ENCODE results near the gene AMZ1. TPM values are rescaled to one million over a fixed set of nuclear protein-coding genes. Genes with fewer than 3 reads are reported as not detected.
"Not testable (repeated sequence)": the region's sequence is repeated elsewhere in the genome, so short reads cannot be mapped to it uniquely, and the experiment has no call there.

The AMZ1 gene
- polyA plus RNA-seq, 1 experiment = 0.43 TPM

- POLR2A ChIA-PET = interaction anchor here (0.5 to 1.3 kb wide), 2 partner anchors 22 to 31 kb away, joined by 4 read pairs; no protein-coding TSS in a partner anchor
- no peaks in the 10 kb centered on the region for H3K27me3 ChIP-seq (ENCODE audit: control insufficient read depth, insufficient read depth, low read length)
- no peak for TF ChIP-seq CTCF (IDR thresholded peaks at IDR 0.05; ENCODE audit: low read depth, low read length)
- CTCF ChIA-PET = no interaction called here
- H3K27ac ChIP-seq (ENCODE audit: low read depth, low read length) = no peak overlapping the region
- H3K4me3 ChIP-seq (ENCODE audit: low read depth, low read length) = no peak overlapping the region
- peaks cover 22% of the 10 kb centered on the region for H3K9me3 ChIP-seq (ENCODE audit: control insufficient read depth, insufficient read depth, low read length)
- DNase-seq (ENCODE audit: low read depth, low spot score) = no peak
Measured at GRCh38 chr7:2735744-2736143, 47.7 kb downstream of the AMZ1 start.

GRCh38 chr7:2736411-2736914, 48.5 kb downstream of the AMZ1 start:
- peaks cover 16% of the 10 kb centered on the region for H3K9me3 ChIP-seq (ENCODE audit: control insufficient read depth, insufficient read depth, low read length)
- POLR2A ChIA-PET = no interaction called here
- no peaks in the 10 kb centered on the region for H3K27me3 ChIP-seq (ENCODE audit: control insufficient read depth, insufficient read depth, low read length)
- CTCF ChIA-PET = no interaction called here
- no peak overlapping the region for H3K4me3 ChIP-seq (ENCODE audit: low read depth, low read length)
- no peak for DNase-seq (ENCODE audit: low read depth, low spot score)
- H3K27ac ChIP-seq (ENCODE audit: low read depth, low read length) = no peak overlapping the region
- TF ChIP-seq CTCF (IDR thresholded peaks at IDR 0.05; ENCODE audit: low read depth, low read length) = no peak

GRCh38 chr7:2737005-2737743, 49.2 kb downstream of the AMZ1 start:
- CTCF ChIA-PET; H3K27me3 ChIP-seq (ENCODE audit: control insufficient read depth, insufficient read depth, low read length); DNase-seq (ENCODE audit: low read depth, low spot score); H3K4me3 ChIP-seq (ENCODE audit: low read depth, low read length); POLR2A ChIA-PET: not testable (repeated sequence)
- Histone ChIP-seq H3K9me3 (ENCODE audit: control insufficient read depth, insufficient read depth, low read length) (peaks cover 16% of the 10 kb centered on the region), H3K27ac (ENCODE audit: low read depth, low read length) (peak overlapping the region; percentile 21)

- Histone ChIP-seq H3K27me3 (ENCODE audit: control insufficient read depth, insufficient read depth, low read length) (no peaks in the 10 kb centered on the region), H3K4me3 (ENCODE audit: low read depth, low read length) (no peak overlapping the region), H3K9me3 (ENCODE audit: control insufficient read depth, insufficient read depth, low read length) (peaks cover 16% of the 10 kb centered on the region), H3K27ac (ENCODE audit: low read depth, low read length) (no peak overlapping the region)
- no peak for DNase-seq (ENCODE audit: low read depth, low spot score)
- ChIA-PET POLR2A (interaction anchor here (1.7 kb wide), 1 partner anchor 20 kb away, joined by 5 read pairs; no protein-coding TSS in a partner anchor), CTCF (interaction anchor here (1.1 kb wide), 1 partner anchor 28 kb away, joined by 3 read pairs; no protein-coding TSS in a partner anchor)
- TF ChIP-seq CTCF (IDR thresholded peaks at IDR 0.05; ENCODE audit: low read depth, low read length) = no peak
Measured at GRCh38 chr7:2737771-2738540, 50.0 kb downstream of the AMZ1 start.

GRCh38 chr7:2738766-2739549, 51.0 kb downstream of the AMZ1 start:
- ChIA-PET CTCF (interaction anchor here (1.1 kb wide), 1 partner anchor 29 kb away, joined by 3 read pairs; no protein-coding TSS in a partner anchor), POLR2A (interaction anchor here (1.7 kb wide), 1 partner anchor 19 kb away, joined by 5 read pairs; no protein-coding TSS in a partner anchor)
- H3K9me3 ChIP-seq (ENCODE audit: control insufficient read depth, insufficient read depth, low read length) = peaks cover 13% of the 10 kb centered on the region
- no peaks in the 10 kb centered on the region for H3K27me3 ChIP-seq (ENCODE audit: control insufficient read depth, insufficient read depth, low read length)
- no peak overlapping the region for H3K4me3 ChIP-seq (ENCODE audit: low read depth, low read length)
- no peak for TF ChIP-seq CTCF (IDR thresholded peaks at IDR 0.05; ENCODE audit: low read depth, low read length)
- no peak overlapping the region for H3K27ac ChIP-seq (ENCODE audit: low read depth, low read length)
- no peak for DNase-seq (ENCODE audit: low read depth, low spot score)

- CTCF ChIA-PET; H3K9me3 ChIP-seq (ENCODE audit: control insufficient read depth, insufficient read depth, low read length); H3K4me3 ChIP-seq (ENCODE audit: low read depth, low read length); DNase-seq (ENCODE audit: low read depth, low spot score); H3K27me3 ChIP-seq (ENCODE audit: control insufficient read depth, insufficient read depth, low read length); H3K27ac ChIP-seq (ENCODE audit: low read depth, low read length); POLR2A ChIA-PET: not testable (repeated sequence)
Measured at GRCh38 chr7:2743523-2744185, 55.7 kb downstream of the AMZ1 start.

- H3K27me3 ChIP-seq (ENCODE audit: control insufficient read depth, insufficient read depth, low read length); H3K27ac ChIP-seq (ENCODE audit: low read depth, low read length); H3K9me3 ChIP-seq (ENCODE audit: control insufficient read depth, insufficient read depth, low read length); H3K4me3 ChIP-seq (ENCODE audit: low read depth, low read length); DNase-seq (ENCODE audit: low read depth, low spot score); POLR2A ChIA-PET; CTCF ChIA-PET: not testable (repeated sequence)
Measured at GRCh38 chr7:2748684-2749083, 60.7 kb downstream of the AMZ1 start.

All from AG04450 (cell line).